Measurements from ENCODE around the gene AGBL4.

Gene AGBL4

DNA sequence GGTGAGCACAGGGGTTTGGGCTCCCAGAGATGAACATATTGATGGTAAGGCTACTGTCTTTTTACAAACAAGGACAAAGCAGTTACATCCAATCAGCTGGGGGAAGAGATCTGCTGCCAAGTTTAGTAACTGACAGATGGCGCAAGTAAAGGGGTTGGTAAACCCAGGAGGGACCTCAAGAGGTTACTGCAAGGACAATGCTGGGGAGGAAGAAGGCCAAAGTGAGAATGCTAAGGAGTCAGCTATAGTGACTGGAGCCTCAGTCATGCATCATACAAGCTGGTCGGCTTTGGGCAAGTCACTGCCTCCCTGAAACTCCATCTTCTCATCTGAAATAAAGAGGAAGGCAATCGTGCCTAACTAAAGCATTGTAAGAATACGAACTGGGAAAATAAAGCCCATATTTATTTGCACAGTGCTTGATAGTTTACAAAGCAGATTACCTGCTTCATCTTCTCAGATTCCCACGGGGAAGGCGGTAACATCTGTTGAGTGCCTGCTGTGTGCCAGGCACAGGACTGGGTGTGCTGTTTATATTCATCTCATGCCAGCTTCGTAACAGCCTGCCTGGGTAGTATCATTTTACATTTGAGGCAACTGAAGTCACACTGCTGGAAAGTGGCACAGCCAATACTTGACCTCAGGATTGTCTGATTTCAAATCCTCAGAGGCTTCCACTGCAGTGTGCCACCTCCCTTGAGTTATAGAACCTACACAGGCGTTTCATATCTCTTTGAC, 1361.9 kb downstream of the AGBL4 start:
- TF ChIP-seq, protein P1, sequence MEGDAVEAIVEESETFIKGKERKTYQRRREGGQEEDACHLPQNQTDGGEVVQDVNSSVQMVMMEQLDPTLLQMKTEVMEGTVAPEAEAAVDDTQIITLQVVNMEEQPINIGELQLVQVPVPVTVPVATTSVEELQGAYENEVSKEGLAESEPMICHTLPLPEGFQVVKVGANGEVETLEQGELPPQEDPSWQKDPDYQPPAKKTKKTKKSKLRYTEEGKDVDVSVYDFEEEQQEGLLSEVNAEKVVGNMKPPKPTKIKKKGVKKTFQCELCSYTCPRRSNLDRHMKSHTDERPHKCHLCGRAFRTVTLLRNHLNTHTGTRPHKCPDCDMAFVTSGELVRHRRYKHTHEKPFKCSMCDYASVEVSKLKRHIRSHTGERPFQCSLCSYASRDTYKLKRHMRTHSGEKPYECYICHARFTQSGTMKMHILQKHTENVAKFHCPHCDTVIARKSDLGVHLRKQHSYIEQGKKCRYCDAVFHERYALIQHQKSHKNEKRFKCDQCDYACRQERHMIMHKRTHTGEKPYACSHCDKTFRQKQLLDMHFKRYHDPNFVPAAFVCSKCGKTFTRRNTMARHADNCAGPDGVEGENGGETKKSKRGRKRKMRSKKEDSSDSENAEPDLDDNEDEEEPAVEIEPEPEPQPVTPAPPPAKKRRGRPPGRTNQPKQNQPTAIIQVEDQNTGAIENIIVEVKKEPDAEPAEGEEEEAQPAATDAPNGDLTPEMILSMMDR (IDR thresholded peaks at IDR 0.05; ENCODE audit: insufficient read depth, missing control alignments): no peak

DNA sequence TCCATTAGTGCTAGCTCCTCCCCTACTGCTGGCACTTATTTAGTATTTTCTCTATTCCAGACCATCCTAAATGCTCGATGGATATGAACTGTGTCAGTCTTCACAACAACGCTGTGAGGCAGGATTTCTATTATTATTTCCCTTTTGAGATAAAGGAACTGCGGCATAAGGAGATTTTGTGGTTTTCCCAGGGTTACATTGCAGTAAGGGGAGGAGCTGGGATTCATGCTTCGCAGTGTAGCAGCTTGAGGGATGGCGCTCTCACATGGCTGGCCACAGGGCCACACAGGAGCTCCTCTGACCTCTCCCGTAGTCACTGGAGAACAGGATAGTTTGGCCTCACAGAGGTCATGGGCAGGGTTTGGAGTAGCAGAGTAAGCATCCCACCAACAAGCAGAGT, 1364.0 kb downstream of the AGBL4 start:
- TF ChIP-seq, protein P1 (IDR thresholded peaks at IDR 0.05; ENCODE audit: insufficient read depth, missing control alignments): no peak
- FAIRE-seq (no peak), DNase-seq (ENCODE audit: insufficient read length, low spot score) (no peak)

More for the DNA sequence above, 1361.9 kb downstream of the AGBL4 start:
- DNase-seq (ENCODE audit: insufficient read length, low spot score) (no peak), FAIRE-seq (no peak)

DNA sequence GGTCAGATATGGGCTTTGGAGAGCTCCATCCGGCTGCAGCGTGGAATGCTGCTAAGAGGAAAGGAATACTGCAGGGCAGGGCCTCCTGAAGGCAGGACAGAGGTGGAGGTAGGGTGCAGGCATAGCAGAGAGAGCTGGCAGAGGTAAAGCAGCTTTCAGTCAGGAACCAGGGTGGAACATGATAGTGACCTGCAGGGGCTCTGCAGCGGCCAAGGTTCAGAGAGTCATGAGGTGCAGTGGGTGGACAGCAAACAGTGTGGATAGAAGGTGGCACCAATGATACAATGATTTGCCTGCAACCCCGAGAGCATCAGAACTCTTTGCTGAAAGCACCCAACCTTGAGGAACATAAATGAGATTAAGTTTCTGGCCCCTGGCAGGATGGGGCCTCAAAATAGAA, 1366.3 kb downstream of the AGBL4 start:
- FAIRE-seq (no peak), DNase-seq (ENCODE audit: insufficient read length, low spot score) (no peak)
- TF ChIP-seq, protein P1 (IDR thresholded peaks at IDR 0.05; ENCODE audit: insufficient read depth, missing control alignments): no peak

DNA sequence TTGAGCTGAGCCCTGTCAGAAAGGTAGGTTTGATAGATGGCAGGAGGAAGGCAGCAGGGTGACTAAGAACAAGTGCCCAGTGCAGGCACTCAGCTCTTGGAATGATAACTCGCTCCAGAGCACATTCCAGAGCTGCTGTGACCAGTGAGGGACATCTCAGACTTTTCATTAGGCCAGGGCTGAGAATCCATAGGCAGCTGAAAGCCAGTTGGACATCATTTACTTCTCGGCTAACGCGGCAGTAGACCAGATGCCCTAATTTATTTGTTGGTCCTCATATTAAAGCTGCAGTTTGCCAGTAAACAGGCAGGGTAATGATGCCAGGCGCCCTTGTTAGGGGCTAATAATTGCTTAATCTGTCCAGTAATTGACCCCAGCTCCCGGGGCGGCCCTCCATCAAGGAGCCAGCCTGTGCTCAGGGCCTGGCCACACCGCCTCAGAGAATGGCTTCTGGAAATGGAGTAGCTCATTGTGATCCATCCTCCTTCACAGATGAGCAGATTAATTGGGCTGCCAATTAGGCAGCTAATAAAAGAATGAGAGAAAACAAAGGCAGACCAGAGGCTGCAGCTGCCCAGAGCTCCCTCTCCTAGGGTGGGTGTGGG, 1369.0 kb downstream of the AGBL4 start:
- FAIRE-seq (no peak), DNase-seq (ENCODE audit: insufficient read length, low spot score) (no peak)
- TF ChIP-seq, protein P1 (IDR thresholded peaks at IDR 0.05; ENCODE audit: insufficient read depth, missing control alignments): no peak

DNA sequence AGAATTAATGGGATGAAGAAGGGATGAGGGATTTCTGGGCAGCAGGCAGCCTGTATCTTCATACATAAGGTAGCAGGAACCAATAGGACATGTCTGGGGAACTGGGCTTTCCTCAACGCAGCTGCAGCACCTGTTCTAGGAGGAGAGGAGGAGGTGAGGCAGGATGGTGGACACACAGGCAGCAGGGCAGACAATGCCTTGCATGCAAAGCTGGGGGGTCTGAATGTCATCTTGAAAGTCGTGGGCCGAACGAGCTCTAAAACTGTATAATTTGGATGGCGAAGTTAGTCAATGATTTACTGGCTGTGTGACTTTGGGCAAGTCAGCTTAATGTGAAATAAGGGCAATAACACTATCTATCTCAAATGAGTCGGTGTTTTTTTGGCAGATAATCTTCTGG, 1371.4 kb downstream of the AGBL4 start:
- no peak for FAIRE-seq
- TF ChIP-seq, protein P1 (IDR thresholded peaks at IDR 0.05; ENCODE audit: insufficient read depth, missing control alignments): no peak
- DNase-seq (ENCODE audit: insufficient read length, low spot score): no peak

DNA sequence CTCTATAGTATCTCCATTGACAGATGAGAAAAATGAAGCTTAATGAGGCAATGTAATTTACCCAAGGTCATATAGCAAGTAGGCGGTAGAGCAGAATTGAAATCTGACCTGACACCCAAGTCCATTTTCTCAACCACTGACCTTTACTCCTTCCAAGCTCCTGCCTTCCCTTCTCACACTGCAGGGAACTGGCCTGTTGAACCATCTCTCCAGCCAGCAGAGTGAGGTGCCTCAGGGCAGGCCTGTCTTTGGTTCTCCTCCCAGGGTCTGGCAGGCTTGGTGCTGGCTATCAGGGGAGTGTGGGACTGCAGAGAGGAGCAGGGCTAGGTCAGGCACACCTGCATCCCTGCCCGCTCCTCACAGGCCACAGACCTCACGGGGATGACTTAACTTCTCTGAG, 1373.9 kb downstream of the AGBL4 start:
- TF ChIP-seq, protein P1 (IDR thresholded peaks at IDR 0.05; ENCODE audit: insufficient read depth, missing control alignments): no peak
- FAIRE-seq (no peak), DNase-seq (ENCODE audit: insufficient read length, low spot score) (no peak)

DNA sequence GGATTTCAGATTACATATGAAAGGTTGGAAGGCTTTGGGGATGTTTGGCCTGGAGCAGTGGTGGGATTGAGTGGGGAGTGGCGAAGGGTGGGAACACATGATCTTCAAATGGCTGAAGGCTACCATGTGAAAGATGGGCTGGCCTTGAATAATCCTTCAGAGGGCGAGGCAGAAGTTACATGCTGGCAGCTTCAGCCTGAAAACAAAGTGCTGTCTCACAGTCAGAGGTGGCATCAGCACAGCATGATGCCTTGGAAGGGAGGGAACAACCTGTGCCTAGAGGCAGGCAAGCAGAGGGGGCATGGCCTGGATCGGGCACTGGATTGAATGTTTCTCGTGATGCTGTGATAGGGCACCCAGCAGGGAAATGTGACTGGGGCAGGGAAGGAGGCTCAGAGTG, 1377.9 kb downstream of the AGBL4 start:
- FAIRE-seq (no peak), DNase-seq (ENCODE audit: insufficient read length, low spot score) (no peak)
- TF ChIP-seq, protein P1 (IDR thresholded peaks at IDR 0.05; ENCODE audit: insufficient read depth, missing control alignments): no peak

Data from D721Med (cell line).